Neuronal stem cell (in vitro differentiated cells): ENCODE results near the gene SMS.

Experiments used
- DNase-seq: peaks from one replicate; pipeline ENCODE4 v3.0.0-alpha.2; 2013; ENCODE audit warnings: low spot score
- H2AFZ ChIP-seq: one replicate; pipeline ENCODE4 v1.6.1; 2013; ENCODE audit warnings: mild to moderate bottlenecking, low read length, inconsistent platforms
- H2AK5ac ChIP-seq: 2 replicates; pipeline ENCODE4 v1.6.1; 2013; ENCODE audit warnings: low read depth, mild to moderate bottlenecking, inconsistent platforms, low read length, moderate library complexity, mixed read lengths
- H2BK120ac ChIP-seq: 2 replicates; pipeline ENCODE4 v1.6.1; 2013; ENCODE audit warnings: low read depth, mild to moderate bottlenecking, inconsistent platforms, low read length, moderate library complexity, mixed read lengths
- H2BK12ac ChIP-seq: one replicate; pipeline ENCODE4 v1.6.1; 2013; ENCODE audit warnings: low read length, inconsistent platforms
- H2BK15ac ChIP-seq: 2 replicates; pipeline ENCODE4 v1.6.1; 2013; ENCODE audit warnings: mild to moderate bottlenecking, low read length, inconsistent platforms, mixed read lengths
- H2BK5ac ChIP-seq: one replicate; pipeline ENCODE4 v1.6.1; 2013; ENCODE audit warnings: inconsistent platforms, mild to moderate bottlenecking, low read length, moderate library complexity
- H3K14ac ChIP-seq: one replicate; pipeline ENCODE4 v1.6.1; 2013; ENCODE audit warnings: low read length, inconsistent platforms
- H3K18ac ChIP-seq: 2 replicates; pipeline ENCODE4 v1.6.1; 2013; ENCODE audit warnings: low read length, inconsistent platforms
- H3K23ac ChIP-seq: 2 replicates; pipeline ENCODE4 v1.6.1; 2013; ENCODE audit warnings: low read depth, mild to moderate bottlenecking, mixed read lengths, low read length, inconsistent platforms; ENCODE audit not compliant: poor library complexity
- H3K27ac ChIP-seq: replicated peaks from 3 replicates; pipeline ENCODE4 v1.5.1; 2013; ENCODE audit warnings: low read length, inconsistent platforms
- H3K27me3 ChIP-seq, 3 experiments: 2 replicates each; pipeline ENCODE4 v1.6.1; 2013; ENCODE audit warnings: low read length in 3 of 3, mild to moderate bottlenecking in 2 of 3, inconsistent platforms in 1 of 3, low read depth in 1 of 3, mixed read lengths in 1 of 3, moderate library complexity in 1 of 3; ENCODE audit not compliant: control insufficient read depth in 3 of 3, insufficient read depth in 3 of 3
- H3K36me3 ChIP-seq, 2 donors: replicated peaks in 1 of 2; 2 replicates each; pipeline ENCODE4 v1.6.1; 2013; ENCODE audit warnings: low read length in 2 of 2; ENCODE audit not compliant: control insufficient read depth in 2 of 2, insufficient read depth in 2 of 2
- H3K4ac ChIP-seq: 2 replicates; pipeline ENCODE4 v1.6.1; 2013; ENCODE audit warnings: inconsistent platforms, mild to moderate bottlenecking, low read length, moderate library complexity
- H3K4me1 ChIP-seq, 2 donors: 1 replicate in 1 of 2; 2 replicates in 1 of 2; pipeline ENCODE4 v1.6.1; 2013; ENCODE audit warnings: low read length in 2 of 2, low read depth in 1 of 2; ENCODE audit not compliant: control insufficient read depth in 2 of 2, insufficient read depth in 1 of 2
- H3K4me2 ChIP-seq: one replicate; pipeline ENCODE4 v1.6.1; 2013; ENCODE audit warnings: mild to moderate bottlenecking, low read length, inconsistent platforms; ENCODE audit not compliant: insufficient read depth, poor library complexity, severe bottlenecking
- H3K4me3 ChIP-seq, 2 donors: 2 replicates each; pipeline ENCODE4 v1.5.1; 2013; ENCODE audit warnings: low read length in 2 of 2, mild to moderate bottlenecking in 2 of 2, inconsistent platforms in 1 of 2, moderate library complexity in 1 of 2
- H3K79me1 ChIP-seq: one replicate; pipeline ENCODE4 v1.6.1; 2013; ENCODE audit warnings: low read depth, mild to moderate bottlenecking, inconsistent platforms, low read length, moderate library complexity
- H3K9ac ChIP-seq: one replicate; pipeline ENCODE4 v1.6.1; 2013; ENCODE audit warnings: mild to moderate bottlenecking, low read depth, low read length, inconsistent platforms; ENCODE audit not compliant: poor library complexity
- H3K9me3 ChIP-seq, 2 donors: replicated peaks in 1 of 2; 2 replicates each; pipeline versions ENCODE3 to v1.6.1; 2013; ENCODE audit warnings: low read length in 2 of 2, mild to moderate bottlenecking in 2 of 2, inconsistent platforms in 1 of 2, low read depth in 1 of 2, mixed read lengths in 1 of 2, moderate library complexity in 1 of 2; ENCODE audit not compliant: control insufficient read depth in 2 of 2, insufficient read depth in 1 of 2
- H4K8ac ChIP-seq: one replicate; pipeline ENCODE4 v1.6.1; 2013; ENCODE audit warnings: low read depth, mild to moderate bottlenecking, inconsistent platforms, low read length, moderate library complexity
- H4K91ac ChIP-seq: one replicate; pipeline ENCODE4 v1.6.1; 2013; ENCODE audit warnings: low read length, low read depth, mild to moderate bottlenecking, inconsistent platforms; ENCODE audit not compliant: poor library complexity
- WGBS, 2 donors: extraction: QIAGEN DNeasy Blood & Tissue Kit; methylation state at CpG; one replicate each; pipeline ENCODE4 v1.1.7; 2013; ENCODE audit warnings: missing lambda C conversion rate in 2 of 2, mixed read lengths in 1 of 2; ENCODE audit not compliant: insufficient read length in 2 of 2, insufficient replicate concordance in 1 of 2; ENCODE audit errors: extremely low coverage in 2 of 2; 5-methylcytosine and 5-hydroxymethylcytosine counted together

The SMS gene

DNA sequence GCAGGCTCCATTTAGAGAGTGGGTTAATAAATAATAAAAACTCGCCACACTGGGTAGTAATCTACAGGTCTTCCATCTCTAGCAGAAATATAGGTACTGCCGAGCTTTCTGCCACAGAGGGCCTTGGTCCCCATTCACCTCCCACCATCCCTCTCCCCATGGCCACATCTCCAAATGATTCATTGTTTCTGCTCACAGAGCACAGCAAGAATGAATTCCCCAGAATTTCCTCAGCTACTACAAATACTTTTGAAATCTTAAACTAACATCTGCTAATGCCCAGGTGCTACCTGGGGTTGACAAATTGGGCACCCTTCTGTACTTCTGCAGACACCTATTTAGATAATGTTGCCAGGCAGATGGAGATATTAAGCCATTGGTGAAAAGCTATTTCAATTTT is 96.7 kb downstream of the SMS start:
- no peak for DNase-seq
- no peak overlapping the region for H2BK12ac ChIP-seq
- H3K9me3 ChIP-seq = no peaks in the 10 kb centered on the region
- no peak overlapping the region for H3K9ac ChIP-seq
- H3K18ac ChIP-seq = no peak overlapping the region
- H3K4me1 ChIP-seq = no peaks in the 10 kb centered on the region
- no peak overlapping the region for H4K91ac ChIP-seq
- H3K4me3 ChIP-seq = no peak overlapping the region
- H2AK5ac ChIP-seq = no peak overlapping the region
- H3K27me3 ChIP-seq = peaks cover 0 to 3% (median 0%) of the 10 kb centered on the region in 3 experiments
- H3K27ac ChIP-seq = no peak overlapping the region
- no peaks in the 10 kb centered on the region for H3K36me3 ChIP-seq
- H3K4ac ChIP-seq = no peak overlapping the region
- H2BK5ac ChIP-seq = no peak overlapping the region
- no peaks in the 10 kb centered on the region for H3K79me1 ChIP-seq
- H3K23ac ChIP-seq = no peak overlapping the region
- H3K14ac ChIP-seq = no peak overlapping the region
- no CpG with 5 or more reads among the region's 2 CpGs for whole genome bisulfite sequencing, 2 donors
- H3K4me2 ChIP-seq = no peak overlapping the region
- no peak overlapping the region for H2BK120ac ChIP-seq
- H4K8ac ChIP-seq = no peak overlapping the region
- no peak overlapping the region for H2BK15ac ChIP-seq
- H2AFZ ChIP-seq = no peak overlapping the region

DNA sequence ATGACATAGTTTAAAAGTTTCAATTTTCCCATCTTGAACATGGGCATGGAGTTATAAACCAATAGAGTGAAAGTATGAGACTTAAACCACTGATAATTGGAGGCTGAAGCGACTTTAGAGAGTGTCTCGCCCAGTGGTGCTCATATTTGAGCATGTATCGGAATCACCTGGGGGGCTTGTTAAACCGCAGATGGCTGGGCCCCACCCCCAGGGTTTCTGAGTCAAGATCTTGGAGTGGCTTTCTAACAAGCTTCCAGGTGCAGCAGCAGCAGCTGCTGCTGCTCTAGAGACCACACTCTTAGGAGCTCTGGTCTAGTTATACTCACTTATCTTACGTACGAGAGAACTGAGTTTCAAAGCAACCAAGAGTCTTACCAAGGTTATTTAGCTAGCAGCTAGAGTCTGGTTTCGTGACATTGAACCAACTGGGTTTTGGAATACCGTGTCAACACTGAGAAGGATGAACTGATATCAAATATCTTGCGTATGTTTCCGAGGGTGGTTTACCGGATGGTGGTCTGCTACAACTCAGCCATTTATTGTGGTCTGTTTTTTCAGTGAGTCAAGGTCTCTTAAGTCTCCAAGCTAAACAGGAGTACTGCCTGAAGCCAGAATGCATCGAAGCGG is 97.5 kb downstream of the SMS start:
- WGBS, 2 donors = no CpG with 5 or more reads among the region's 13 CpGs
- H3K9me3 ChIP-seq = no peaks in the 10 kb centered on the region

DNA sequence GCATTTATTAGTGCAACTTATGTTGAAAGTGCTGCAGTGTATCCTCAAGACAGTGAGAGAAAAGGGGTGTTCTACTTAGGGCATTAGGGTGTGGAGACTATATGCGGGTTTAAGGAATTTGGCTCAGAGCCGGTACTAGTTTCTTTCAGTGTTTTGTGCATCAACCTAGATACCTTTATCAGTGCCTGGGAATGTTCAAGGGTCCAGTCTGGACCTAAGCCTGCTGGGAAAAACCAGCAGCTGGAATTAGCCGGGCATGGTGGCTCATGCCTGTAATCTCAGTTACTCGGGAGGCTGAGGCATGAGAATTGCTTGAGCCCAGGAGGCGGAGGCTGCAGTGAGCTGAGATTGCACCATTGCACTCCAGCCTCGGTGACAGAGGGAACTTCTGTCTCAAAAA is 99.0 kb downstream of the SMS start:
- no peak overlapping the region for H3K14ac ChIP-seq
- no peak overlapping the region for H4K91ac ChIP-seq
- H3K79me1 ChIP-seq = no peaks in the 10 kb centered on the region
- H2BK5ac ChIP-seq = no peak overlapping the region
- H3K4me1 ChIP-seq = no peaks in the 10 kb centered on the region
- H3K18ac ChIP-seq = no peak overlapping the region
- H3K36me3 ChIP-seq = no peaks in the 10 kb centered on the region
- no peak overlapping the region for H3K4me2 ChIP-seq
- no peak overlapping the region for H2BK15ac ChIP-seq
- H2BK120ac ChIP-seq = no peak overlapping the region
- no peak overlapping the region for H3K4ac ChIP-seq
- no peak overlapping the region for H3K9ac ChIP-seq
- no peak overlapping the region for H3K23ac ChIP-seq
- H3K9me3 ChIP-seq = no peaks in the 10 kb centered on the region
- no peak overlapping the region for H3K4me3 ChIP-seq
- peaks cover 0 to 3% (median 0%) of the 10 kb centered on the region in 3 experiments for H3K27me3 ChIP-seq
- DNase-seq = no peak
- no peak overlapping the region for H3K27ac ChIP-seq
- no peak overlapping the region for H2AK5ac ChIP-seq
- WGBS, 2 donors = no CpG with 5 or more reads among the region's 6 CpGs
- H4K8ac ChIP-seq = no peak overlapping the region
- H2AFZ ChIP-seq = no peak overlapping the region
- no peak overlapping the region for H2BK12ac ChIP-seq

More for the DNA sequence above, 97.5 kb downstream of the SMS start:
- no peak overlapping the region for H2BK15ac ChIP-seq
- no peaks in the 10 kb centered on the region for H3K79me1 ChIP-seq
- no peak overlapping the region for H3K14ac ChIP-seq
- H2AFZ ChIP-seq = no peak overlapping the region
- no peak overlapping the region for H3K18ac ChIP-seq
- no peak overlapping the region for H3K4me3 ChIP-seq
- no peak overlapping the region for H3K4me2 ChIP-seq
- no peak overlapping the region for H2BK12ac ChIP-seq
- H3K4me1 ChIP-seq = no peaks in the 10 kb centered on the region
- no peak for DNase-seq
- H4K91ac ChIP-seq = no peak overlapping the region
- H3K23ac ChIP-seq = no peak overlapping the region
- no peak overlapping the region for H3K27ac ChIP-seq
- H3K4ac ChIP-seq = no peak overlapping the region
- no peak overlapping the region for H2BK120ac ChIP-seq
- no peak overlapping the region for H4K8ac ChIP-seq
- no peak overlapping the region for H3K9ac ChIP-seq
- H3K36me3 ChIP-seq = no peaks in the 10 kb centered on the region
- H3K27me3 ChIP-seq = peaks cover 0 to 3% (median 0%) of the 10 kb centered on the region in 3 experiments
- no peak overlapping the region for H2AK5ac ChIP-seq
- no peak overlapping the region for H2BK5ac ChIP-seq

DNA sequence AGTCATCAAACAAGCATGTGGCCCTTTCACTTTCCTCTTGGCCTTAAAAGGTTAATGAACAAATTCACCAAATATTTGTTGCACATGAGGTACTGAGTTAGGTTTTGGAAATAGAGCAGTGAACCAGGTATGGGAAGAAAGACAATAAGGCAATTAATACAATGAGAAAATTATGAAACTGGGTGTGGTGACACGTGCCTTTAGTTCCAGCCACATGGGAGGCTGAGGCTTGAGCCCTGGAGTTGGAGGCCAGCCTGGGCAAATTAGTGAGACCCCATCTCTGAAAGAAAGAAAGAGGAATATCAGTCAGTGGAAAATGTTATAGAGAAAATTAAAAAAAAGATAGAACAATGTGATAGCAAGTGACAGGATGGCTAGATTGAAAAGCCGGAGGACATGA is 99.7 kb downstream of the SMS start:
- Histone ChIP-seq H2BK5ac (no peak overlapping the region), H3K9ac (no peak overlapping the region), H4K8ac (no peak overlapping the region), H3K27ac (no peak overlapping the region), H3K4me1 (no peaks in the 10 kb centered on the region), H2BK15ac (no peak overlapping the region), H2BK120ac (no peak overlapping the region), H4K91ac (no peak overlapping the region), H3K23ac (no peak overlapping the region), H2AFZ (no peak overlapping the region), H3K18ac (no peak overlapping the region), H2BK12ac (no peak overlapping the region), H2AK5ac (no peak overlapping the region), H3K14ac (no peak overlapping the region), H3K36me3 (no peaks in the 10 kb centered on the region), H3K4me3 (no peak overlapping the region), H3K27me3 (peaks cover 0 to 3% (median 0%) of the 10 kb centered on the region in 3 experiments), H3K9me3 (no peaks in the 10 kb centered on the region), H3K4me2 (no peak overlapping the region), H3K79me1 (no peaks in the 10 kb centered on the region), H3K4ac (no peak overlapping the region)
- no peak for DNase-seq
- WGBS, 2 donors = no CpG with 5 or more reads among the region's 2 CpGs
